ENCODE results near the gene SRBD1. TPM values are rescaled to one million over a fixed set of nuclear protein-coding genes. Genes with fewer than 3 reads are reported as not detected.
A peak's percentile ranks its signal among the peaks of the same experiment; 100 is the strongest.

The SRBD1 gene
- polyA plus RNA-seq, 1 donor from 2014 or later, result 5.3 TPM

- H3F3A ChIP-seq (ENCODE audit: insufficient read depth, low read length, poor library complexity, severe bottlenecking), result no peaks in the 10 kb centered on the region
- H3K79me2 ChIP-seq (replicated peaks; ENCODE audit: insufficient read depth, low read length), result no peaks in the 10 kb centered on the region
- H2AFZ ChIP-seq (ENCODE audit: low read depth, low read length), result no peak overlapping the region
- no peak overlapping the region for H3K27ac ChIP-seq (ENCODE audit: low read length)
- H4K20me1 ChIP-seq (ENCODE audit: insufficient read depth), result no peaks in the 10 kb centered on the region
- H3K9me3 ChIP-seq (ENCODE audit: low read length), result no peaks in the 10 kb centered on the region
- no peaks in the 10 kb centered on the region for H3K9me2 ChIP-seq (ENCODE audit: insufficient read depth, low read length)
- H3K36me3 ChIP-seq (ENCODE audit: insufficient read depth, low read length), result no peaks in the 10 kb centered on the region
- H3K4me3 ChIP-seq (ENCODE audit: low read length), result peak overlapping the region; percentile 90
- no peak overlapping the region for H3K4me2 ChIP-seq (ENCODE audit: low read length)
- no peak overlapping the region for H3K9ac ChIP-seq (ENCODE audit: low read length)
- H3K27me3 ChIP-seq (ENCODE audit: insufficient read depth, low read depth, low read length), result peaks cover 41% of the 10 kb centered on the region
- TF ChIP-seq MXI1 (conservative IDR thresholded peaks at IDR 0.05; ENCODE audit: poor library complexity, severe bottlenecking) (no peak), CTCF (IDR thresholded peaks at IDR 0.05; ENCODE audit: poor library complexity, severe bottlenecking) (no peak), RAD21 (conservative IDR thresholded peaks at IDR 0.05) (no peak), EZH2 (IDR thresholded peaks at IDR 0.05; ENCODE audit: borderline replicate concordance, insufficient read depth, low read length, poor library complexity, severe bottlenecking) (no peak), POLR2AphosphoS5 (IDR thresholded peaks at IDR 0.05) (no peak), SMC3 (conservative IDR thresholded peaks at IDR 0.05; ENCODE audit: poor library complexity) (no peak), TAF1 (IDR thresholded peaks at IDR 0.05; ENCODE audit: low read depth) (no peak), REST (IDR thresholded peaks at IDR 0.05; ENCODE audit: borderline replicate concordance) (no peak), EP300 (conservative IDR thresholded peaks at IDR 0.05; ENCODE audit: poor library complexity, severe bottlenecking) (no peak)
Measured at GRCh38 chr2:45649462-45649857, 38.4 kb upstream of the SRBD1 start.

GRCh38 chr2:45648636-45649035 is 37.6 kb upstream of the SRBD1 start:
- no peak for TF ChIP-seq SMC3 (conservative IDR thresholded peaks at IDR 0.05; ENCODE audit: poor library complexity)
- no peak for TF ChIP-seq REST (IDR thresholded peaks at IDR 0.05; ENCODE audit: borderline replicate concordance)
- no peak for TF ChIP-seq CTCF (IDR thresholded peaks at IDR 0.05; ENCODE audit: poor library complexity, severe bottlenecking)
- TF ChIP-seq TAF1 (IDR thresholded peaks at IDR 0.05; ENCODE audit: low read depth), result no peak
- peaks cover 41% of the 10 kb centered on the region for H3K27me3 ChIP-seq (ENCODE audit: insufficient read depth, low read depth, low read length)
- H3K9me3 ChIP-seq (ENCODE audit: low read length), result no peaks in the 10 kb centered on the region
- H3K9me2 ChIP-seq (ENCODE audit: insufficient read depth, low read length), result no peaks in the 10 kb centered on the region
- no peaks in the 10 kb centered on the region for H3K36me3 ChIP-seq (ENCODE audit: insufficient read depth, low read length)
- H3K27ac ChIP-seq (ENCODE audit: low read length), result no peak overlapping the region
- no peaks in the 10 kb centered on the region for H3F3A ChIP-seq (ENCODE audit: insufficient read depth, low read length, poor library complexity, severe bottlenecking)
- no peak overlapping the region for H3K9ac ChIP-seq (ENCODE audit: low read length)
- no peak overlapping the region for H3K4me2 ChIP-seq (ENCODE audit: low read length)
- no peak overlapping the region for H2AFZ ChIP-seq (ENCODE audit: low read depth, low read length)
- no peak overlapping the region for H3K4me3 ChIP-seq (ENCODE audit: low read length)
- no peaks in the 10 kb centered on the region for H3K79me2 ChIP-seq (replicated peaks; ENCODE audit: insufficient read depth, low read length)
- no peaks in the 10 kb centered on the region for H4K20me1 ChIP-seq (ENCODE audit: insufficient read depth)

Measured in neural cell (in vitro differentiated cells).